Ascending aorta (tissue), 2 donors: ENCODE data around the gene CDC14B. TPM values are rescaled to one million over a fixed set of nuclear protein-coding genes. Genes with fewer than 3 reads are reported as not detected.
A peak's percentile ranks its signal among the peaks of the same experiment; 100 is the strongest.

ENCODE experiments used
- DNase-seq, 2 donors: peaks; one replicate each; pipeline ENCODE4 v3.0.0-alpha.2; 2019; ENCODE audit warnings: low spot score in 2 of 2
- H3K27ac ChIP-seq, 2 donors: fragments of 200-600 bp; sonication (generic); one replicate each; pipeline ENCODE4 v1.5.1; 2016 to 2017; ENCODE audit warnings: mild to moderate bottlenecking in 1 of 2
- H3K27me3 ChIP-seq: fragments of 200-600 bp; sonication (generic); one replicate; pipeline ENCODE4 v1.5.1; 2017
- H3K36me3 ChIP-seq, 2 donors: fragments of 200-600 bp; sonication (generic); one replicate each; pipeline ENCODE4 v1.5.1; 2016
- H3K4me1 ChIP-seq, 2 donors: fragments of 200-600 bp; sonication (generic); one replicate each; pipeline ENCODE4 v1.5.1; 2016 to 2017; ENCODE audit warnings: mild to moderate bottlenecking in 1 of 2
- H3K4me3 ChIP-seq, 2 donors: fragments of 200-600 bp; sonication (generic); one replicate each; pipeline ENCODE4 v1.5.1; 2016 to 2017; ENCODE audit warnings: mild to moderate bottlenecking in 1 of 2
- H3K9me3 ChIP-seq, 2 donors: fragments of 200-600 bp; sonication (generic); one replicate each; pipeline ENCODE4 v1.5.1; 2016
- intact Hi-C: fragments of 100-400 bp; cut with DNase I; formaldehyde crosslinking; loops from one replicate; pipeline ENCODE4 v1.15.1; 2023
- total RNA-seq: library from RNA; depleted of rRNA; stranded (reverse); fragments of >200 nt; gene quantifications from one replicate; pipeline ENCODE4 v1.1.0, GENCODE V29; 2016
- TF ChIP-seq, protein P1 (sequence below), 3 experiments: fragments of 200-600 bp in 2 of 3; fragments of 450-650 bp in 1 of 3; sonication (generic) in 2 of 3; IDR thresholded peaks; one replicate each; pipeline ENCODE4 v1.5.1; 2016 to 2019; ENCODE audit warnings: antibody characterized with exemption in 3 of 3, mild to moderate bottlenecking in 1 of 3, moderate library complexity in 1 of 3

The CDC14B gene
- total RNA-seq, 1 donor from 2014 or later, result 47.8 TPM

- intact Hi-C loops, result loop anchor here (10.0 kb wide), 1 partner anchor 130 kb away; the partner anchor contains the start of gene CDC14B
- peak overlapping the region; percentile 92 to 93 for H3K27ac ChIP-seq
Observed at GRCh38 chr9:96484521-96484931, 135.1 kb downstream of the CDC14B start.

GRCh38 chr9:96483733-96484390 lies 135.8 kb downstream of the CDC14B start:
- Histone ChIP-seq H3K36me3 (peaks cover 7% of the 10 kb centered on the region in 2 donors), H3K4me1 (peaks cover 19 to 55% of the 10 kb centered on the region in 2 donors), H3K27me3 (no peaks in the 10 kb centered on the region), H3K27ac (peak overlapping the region; percentile 92 to 93), H3K4me3 (no peak overlapping the region), H3K9me3 (no peaks in the 10 kb centered on the region)
- TF ChIP-seq, protein P1, sequence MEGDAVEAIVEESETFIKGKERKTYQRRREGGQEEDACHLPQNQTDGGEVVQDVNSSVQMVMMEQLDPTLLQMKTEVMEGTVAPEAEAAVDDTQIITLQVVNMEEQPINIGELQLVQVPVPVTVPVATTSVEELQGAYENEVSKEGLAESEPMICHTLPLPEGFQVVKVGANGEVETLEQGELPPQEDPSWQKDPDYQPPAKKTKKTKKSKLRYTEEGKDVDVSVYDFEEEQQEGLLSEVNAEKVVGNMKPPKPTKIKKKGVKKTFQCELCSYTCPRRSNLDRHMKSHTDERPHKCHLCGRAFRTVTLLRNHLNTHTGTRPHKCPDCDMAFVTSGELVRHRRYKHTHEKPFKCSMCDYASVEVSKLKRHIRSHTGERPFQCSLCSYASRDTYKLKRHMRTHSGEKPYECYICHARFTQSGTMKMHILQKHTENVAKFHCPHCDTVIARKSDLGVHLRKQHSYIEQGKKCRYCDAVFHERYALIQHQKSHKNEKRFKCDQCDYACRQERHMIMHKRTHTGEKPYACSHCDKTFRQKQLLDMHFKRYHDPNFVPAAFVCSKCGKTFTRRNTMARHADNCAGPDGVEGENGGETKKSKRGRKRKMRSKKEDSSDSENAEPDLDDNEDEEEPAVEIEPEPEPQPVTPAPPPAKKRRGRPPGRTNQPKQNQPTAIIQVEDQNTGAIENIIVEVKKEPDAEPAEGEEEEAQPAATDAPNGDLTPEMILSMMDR (IDR thresholded peaks at IDR 0.05), result no peak
- DNase-seq, result no peak
- intact Hi-C loops, result loop anchor here (2.0 to 10.0 kb wide), 2 partner anchors 131 to 171 kb away; partner anchors contain the start of genes CDC14B and PRXL2C

More at GRCh38 chr9:96484521-96484931, 135.1 kb downstream of the CDC14B start:
- TF ChIP-seq, protein P1 (IDR thresholded peaks at IDR 0.05), result no peak
- Histone ChIP-seq H3K36me3 (peaks cover 13% of the 10 kb centered on the region in 2 donors), H3K9me3 (no peaks in the 10 kb centered on the region), H3K4me1 (peaks cover 19 to 55% of the 10 kb centered on the region in 2 donors), H3K27me3 (no peaks in the 10 kb centered on the region), H3K4me3 (no peak overlapping the region)
- DNase-seq, result no peak

DNA sequence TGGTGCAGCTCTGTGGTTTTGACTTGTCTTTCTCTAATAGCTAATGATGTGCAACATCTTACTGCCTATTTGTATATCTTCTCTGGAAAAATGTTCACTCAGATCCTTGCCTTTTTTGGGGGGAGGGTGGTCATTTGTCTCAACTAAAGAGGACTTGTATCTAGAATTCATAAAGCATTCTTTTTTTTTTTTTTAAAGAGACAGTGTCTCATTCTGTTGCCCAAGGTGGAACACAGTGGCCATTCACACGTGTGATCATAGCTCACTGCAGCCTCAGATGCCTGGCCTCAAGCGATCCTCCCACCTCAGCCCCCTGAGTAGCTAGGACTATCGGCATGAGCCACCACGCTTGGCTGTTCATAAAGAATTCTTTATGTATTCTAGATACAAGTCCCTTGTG lies 136.4 kb downstream of the CDC14B start:
- TF ChIP-seq, protein P1 (IDR thresholded peaks at IDR 0.05), result no peak
- intact Hi-C loops, result loop anchor here (2.0 to 10.0 kb wide), 2 partner anchors 132 to 172 kb away; partner anchors contain the start of genes CDC14B and PRXL2C
- Histone ChIP-seq H3K4me1 (peaks cover 19 to 50% of the 10 kb centered on the region in 2 donors), H3K27me3 (no peaks in the 10 kb centered on the region), H3K27ac (peak overlapping the region; percentile 92 to 93), H3K36me3 (peaks cover 0 to under 1% of the 10 kb centered on the region in 2 donors), H3K9me3 (no peaks in the 10 kb centered on the region), H3K4me3 (no peak overlapping the region)
- no peak for DNase-seq

- Histone ChIP-seq H3K4me1 (peaks cover 14 to 43% of the 10 kb centered on the region in 2 donors), H3K36me3 (no peaks in the 10 kb centered on the region), H3K9me3 (no peaks in the 10 kb centered on the region), H3K4me3 (no peak overlapping the region), H3K27ac (peak overlapping the region; percentile 92 to 93), H3K27me3 (no peaks in the 10 kb centered on the region)
- TF ChIP-seq, protein P1 (IDR thresholded peaks at IDR 0.05), result no peak
- intact Hi-C loops, result loop anchor here (2.0 to 10.0 kb wide), 2 partner anchors 132 to 172 kb away; partner anchors contain the start of genes CDC14B and PRXL2C
- no peak for DNase-seq
Observed at GRCh38 chr9:96482476-96482875, 137.2 kb downstream of the CDC14B start.

- no peaks in the 10 kb centered on the region for H3K9me3 ChIP-seq
- no peaks in the 10 kb centered on the region for H3K27me3 ChIP-seq
- no peak for DNase-seq
- no peak overlapping the region for H3K27ac ChIP-seq
- H3K4me1 ChIP-seq, result peaks cover 9 to 30% of the 10 kb centered on the region in 2 donors
- TF ChIP-seq, protein P1 (IDR thresholded peaks at IDR 0.05), result no peak
- H3K36me3 ChIP-seq, result peaks cover 0 to 4% of the 10 kb centered on the region in 2 donors
- H3K4me3 ChIP-seq, result no peak overlapping the region
- intact Hi-C loops, result loop anchor here (10.0 kb wide), 1 partner anchor 134 kb away; the partner anchor contains the start of gene CDC14B
Observed at GRCh38 chr9:96480736-96481135, 138.9 kb downstream of the CDC14B start.
